ENCODE data around the gene C8B.

C8B gene

GRCh38 chr1:56965916-56966697 lies at the start of gene C8B:
C8B (minus strand) TSS chr1:56966015; CDS start chr1:56965948, 67 bp downstream.
- TF ChIP-seq GATA3 (IDR thresholded peaks at IDR 0.05; ENCODE audit: low read depth, low read length): no peak
- TF ChIP-seq GATA2 (IDR thresholded peaks at IDR 0.05; ENCODE audit: low read depth, low read length): no peak

DNA sequence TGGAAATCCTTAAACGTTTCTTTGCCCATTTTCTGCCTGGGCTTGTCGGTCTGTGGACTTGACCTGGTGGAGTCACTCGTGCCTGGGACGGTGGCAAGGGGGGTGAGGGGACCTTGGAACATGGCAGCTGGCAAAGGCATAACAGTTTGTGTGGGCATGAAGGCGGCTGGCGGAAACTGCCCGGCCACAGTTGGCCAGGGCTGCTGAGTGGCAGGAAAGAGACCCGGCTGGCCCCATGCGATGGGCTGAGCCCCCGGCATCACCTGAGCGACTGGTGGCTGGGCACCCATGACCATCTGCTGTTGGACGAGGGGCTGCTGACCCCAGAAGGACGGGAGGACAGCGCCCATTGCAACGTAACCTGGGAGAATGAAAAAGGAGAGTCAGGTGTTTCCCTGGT lies 49.3 kb upstream of the C8B start:
- no peak for TF ChIP-seq GATA2 (IDR thresholded peaks at IDR 0.05; ENCODE audit: low read depth, low read length)
- TF ChIP-seq GATA3 (IDR thresholded peaks at IDR 0.05; ENCODE audit: low read depth, low read length): no peak

DNA sequence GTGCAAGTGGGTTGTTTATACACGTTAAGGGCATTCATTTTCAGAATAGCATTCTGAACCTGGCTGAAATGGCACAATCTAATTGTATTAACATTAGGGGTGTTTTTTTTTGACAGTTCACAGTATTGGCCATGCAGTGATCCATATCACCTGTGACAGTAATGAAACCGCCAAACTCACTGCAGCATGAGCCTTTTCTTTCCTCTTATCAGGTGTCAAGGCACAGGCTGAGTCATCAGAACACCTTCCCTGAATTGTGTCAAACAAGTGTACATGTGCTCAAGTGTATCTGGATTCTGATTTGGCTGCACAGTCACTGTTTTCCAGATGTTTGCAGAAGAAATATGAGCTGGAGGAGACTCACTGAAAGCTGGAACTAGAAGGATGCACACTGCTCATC lies 47.7 kb upstream of the C8B start:
- TF ChIP-seq GATA3 (IDR thresholded peaks at IDR 0.05; ENCODE audit: low read depth, low read length) (no peak), GATA2 (IDR thresholded peaks at IDR 0.05; ENCODE audit: low read depth, low read length) (no peak)

DNA sequence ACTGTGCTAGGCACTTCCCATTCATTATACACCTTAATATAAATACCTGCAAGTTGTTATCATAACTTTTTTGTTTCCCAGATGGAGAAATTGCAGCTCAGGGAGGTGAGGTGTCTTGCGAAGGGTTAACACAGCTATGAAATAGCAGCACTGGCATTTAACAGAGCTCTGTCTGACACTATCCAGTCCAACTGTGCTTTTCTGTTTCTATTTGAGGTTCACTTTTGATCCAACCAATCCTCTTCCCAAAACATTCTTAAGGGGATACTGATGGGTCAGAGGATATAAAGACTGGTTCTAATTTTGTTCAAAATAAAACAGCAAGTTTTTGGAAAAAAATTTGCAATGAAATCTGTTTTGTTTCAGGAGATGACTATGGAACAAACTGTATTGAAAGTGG lies 46.5 kb upstream of the C8B start:
- TF ChIP-seq GATA2 (IDR thresholded peaks at IDR 0.05; ENCODE audit: low read depth, low read length): no peak
- no peak for TF ChIP-seq GATA3 (IDR thresholded peaks at IDR 0.05; ENCODE audit: low read depth, low read length)

- no peak for TF ChIP-seq GATA2 (IDR thresholded peaks at IDR 0.05; ENCODE audit: low read depth, low read length)
- TF ChIP-seq GATA3 (IDR thresholded peaks at IDR 0.05; ENCODE audit: low read depth, low read length): no peak
Measured at GRCh38 chr1:57010511-57010910, 44.7 kb upstream of the C8B start.

DNA sequence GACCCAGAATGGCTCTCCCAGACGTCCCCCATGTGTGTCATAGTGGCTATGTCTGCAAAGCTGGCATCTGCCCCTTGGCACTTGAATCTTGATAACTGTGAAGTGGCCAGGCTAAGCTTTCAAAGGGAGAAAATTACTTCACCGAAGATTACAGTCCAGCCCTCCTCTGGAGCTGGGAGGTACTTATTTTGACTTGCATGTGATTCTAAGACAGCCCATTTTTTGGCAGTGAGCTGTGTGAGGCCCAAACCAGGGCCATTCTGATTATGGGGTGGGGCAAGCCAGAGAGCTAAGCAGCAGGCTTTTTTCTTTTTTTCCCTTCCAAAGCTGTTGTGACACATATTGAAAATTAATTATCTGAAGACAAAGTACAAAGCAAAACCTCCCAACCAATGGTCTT lies 42.1 kb upstream of the C8B start:
- no peak for TF ChIP-seq GATA3 (IDR thresholded peaks at IDR 0.05; ENCODE audit: low read depth, low read length)
- TF ChIP-seq GATA2 (IDR thresholded peaks at IDR 0.05; ENCODE audit: low read depth, low read length): no peak

DNA sequence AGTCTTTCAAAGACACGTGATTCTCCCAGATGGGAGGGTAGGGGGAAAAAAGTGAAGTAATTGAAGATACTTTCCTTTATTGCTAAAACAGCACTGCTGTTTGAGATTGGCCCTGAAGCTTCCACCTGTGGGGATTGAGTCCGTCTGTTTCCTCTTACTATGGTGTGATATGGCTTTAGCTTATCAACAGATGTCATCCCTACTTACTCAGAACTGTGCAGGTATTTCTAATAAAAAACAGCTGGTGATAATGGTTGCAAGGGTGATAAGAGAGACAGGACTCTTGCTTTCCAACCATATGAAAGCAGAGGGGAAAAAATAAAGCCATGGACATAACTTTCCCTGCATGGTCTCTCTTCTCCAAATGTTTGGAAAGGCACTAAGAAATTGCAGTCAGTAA lies 41.7 kb upstream of the C8B start:
- TF ChIP-seq GATA2 (IDR thresholded peaks at IDR 0.05; ENCODE audit: low read depth, low read length) (peak; percentile 82), GATA3 (IDR thresholded peaks at IDR 0.05; ENCODE audit: low read depth, low read length) (peak; percentile 65)

DNA sequence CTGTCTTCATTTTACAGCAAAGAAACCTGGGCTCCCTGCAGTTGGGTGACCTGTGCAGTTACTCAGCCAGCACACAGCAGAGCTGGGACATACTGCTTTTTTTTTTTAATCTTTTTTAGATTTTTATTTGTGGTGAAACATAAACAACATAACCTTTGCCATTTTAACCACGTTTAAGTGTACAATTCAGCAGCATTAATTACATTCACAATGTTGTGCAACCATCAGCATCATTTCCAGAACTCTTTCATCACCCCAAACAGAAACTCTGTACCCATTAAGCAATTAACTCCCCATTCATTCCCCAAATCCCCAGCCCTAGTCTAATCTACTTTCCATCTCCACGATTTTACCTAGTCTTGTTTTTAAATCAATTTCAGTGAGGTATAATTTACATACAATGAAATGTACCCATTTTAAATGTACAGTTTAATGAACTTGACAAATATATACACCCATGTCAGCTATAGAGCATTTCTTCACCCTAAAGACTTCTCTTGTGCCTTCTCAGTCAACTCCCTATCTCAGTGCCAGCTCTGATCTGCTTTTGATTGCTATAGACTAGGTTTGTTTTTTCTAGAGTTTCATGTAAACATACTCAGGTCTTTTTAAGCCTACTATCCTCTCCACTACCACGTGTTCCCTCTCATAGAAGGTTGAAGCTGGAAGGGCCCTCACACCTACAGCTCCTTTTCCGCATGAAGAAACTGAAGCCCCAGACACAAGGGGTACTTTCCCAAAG lies 37.8 kb upstream of the C8B start:
- TF ChIP-seq GATA3 (IDR thresholded peaks at IDR 0.05; ENCODE audit: low read depth, low read length) (no peak), GATA2 (IDR thresholded peaks at IDR 0.05; ENCODE audit: low read depth, low read length) (no peak)

DNA sequence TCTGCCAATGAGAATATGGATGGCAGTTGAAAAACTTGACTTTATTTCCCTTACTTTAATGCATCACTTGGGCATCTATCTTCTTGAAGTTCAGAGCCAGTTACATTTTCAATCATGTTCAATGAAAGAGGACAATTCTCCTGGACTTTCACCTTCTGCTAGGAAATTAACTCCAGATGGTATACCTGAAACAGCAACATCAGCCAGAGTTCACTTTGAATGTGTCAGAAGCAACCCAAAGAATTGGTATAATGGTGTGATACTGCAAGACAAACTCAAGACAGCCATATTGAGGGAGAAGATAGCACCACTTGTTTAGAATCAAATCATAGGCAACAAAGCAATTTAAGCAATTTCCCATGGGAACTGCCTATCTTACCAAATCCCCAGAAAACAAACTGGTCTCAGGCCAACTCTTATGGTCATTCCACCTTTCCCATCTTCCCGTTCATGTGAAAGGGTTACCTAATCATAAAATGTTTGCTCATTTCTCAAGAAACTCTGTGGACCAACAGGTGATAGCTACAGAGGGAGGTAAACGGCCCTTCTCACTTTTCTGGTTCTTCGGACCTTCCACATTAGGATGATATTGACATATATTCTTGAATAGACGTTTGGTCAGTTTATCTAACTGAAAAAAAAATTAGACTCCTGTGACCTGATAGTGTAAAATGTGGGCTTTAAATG lies 29.7 kb upstream of the C8B start:
- TF ChIP-seq GATA3 (IDR thresholded peaks at IDR 0.05; ENCODE audit: low read depth, low read length): no peak
- TF ChIP-seq GATA2 (IDR thresholded peaks at IDR 0.05; ENCODE audit: low read depth, low read length): no peak

DNA sequence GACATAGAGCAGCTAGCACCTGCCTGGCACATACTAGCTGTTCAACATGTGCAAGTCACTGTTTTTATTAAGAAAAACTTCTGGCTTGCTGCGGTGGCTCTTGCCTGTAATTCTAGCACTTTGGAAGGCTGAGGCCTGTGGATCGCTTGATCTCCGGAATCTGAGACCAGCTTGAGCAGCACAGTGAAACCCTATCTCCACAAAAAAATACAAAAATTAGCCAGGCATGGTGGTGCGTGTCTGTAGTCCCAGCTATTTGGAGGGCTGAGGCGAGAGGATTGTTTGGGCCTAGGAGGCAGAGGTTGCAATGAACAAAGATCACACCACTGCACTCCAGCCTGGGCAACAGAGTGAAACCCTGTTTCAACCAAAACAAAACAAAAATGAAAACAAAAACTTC lies 27.7 kb upstream of the C8B start:
- TF ChIP-seq GATA2 (IDR thresholded peaks at IDR 0.05; ENCODE audit: low read depth, low read length) (no peak), GATA3 (IDR thresholded peaks at IDR 0.05; ENCODE audit: low read depth, low read length) (no peak)

GRCh38 chr1:56992318-56993125 lies 26.7 kb upstream of the C8B start:
- TF ChIP-seq GATA3 (IDR thresholded peaks at IDR 0.05; ENCODE audit: low read depth, low read length) (no peak), GATA2 (IDR thresholded peaks at IDR 0.05; ENCODE audit: low read depth, low read length) (no peak)

GRCh38 chr1:56991576-56991975 lies 25.8 kb upstream of the C8B start:
- no peak for TF ChIP-seq GATA2 (IDR thresholded peaks at IDR 0.05; ENCODE audit: low read depth, low read length)
- TF ChIP-seq GATA3 (IDR thresholded peaks at IDR 0.05; ENCODE audit: low read depth, low read length): no peak

- no peak for TF ChIP-seq GATA3 (IDR thresholded peaks at IDR 0.05; ENCODE audit: low read depth, low read length)
- no peak for TF ChIP-seq GATA2 (IDR thresholded peaks at IDR 0.05; ENCODE audit: low read depth, low read length)
Measured at GRCh38 chr1:56986397-56986796, 20.6 kb upstream of the C8B start.

GRCh38 chr1:56985857-56986256 lies 20.0 kb upstream of the C8B start:
- TF ChIP-seq GATA2 (IDR thresholded peaks at IDR 0.05; ENCODE audit: low read depth, low read length): no peak
- TF ChIP-seq GATA3 (IDR thresholded peaks at IDR 0.05; ENCODE audit: low read depth, low read length): no peak

All from SH-SY5Y (cell line).